Measurements from ENCODE around the gene MKRN3. TPM values are rescaled to one million over a fixed set of nuclear protein-coding genes. Genes with fewer than 3 reads are reported as not detected.

MKRN3 gene
- total RNA-seq, 3 donors from 2014 or later: 0.16 to 0.98 TPM; not detected in 1

DNA sequence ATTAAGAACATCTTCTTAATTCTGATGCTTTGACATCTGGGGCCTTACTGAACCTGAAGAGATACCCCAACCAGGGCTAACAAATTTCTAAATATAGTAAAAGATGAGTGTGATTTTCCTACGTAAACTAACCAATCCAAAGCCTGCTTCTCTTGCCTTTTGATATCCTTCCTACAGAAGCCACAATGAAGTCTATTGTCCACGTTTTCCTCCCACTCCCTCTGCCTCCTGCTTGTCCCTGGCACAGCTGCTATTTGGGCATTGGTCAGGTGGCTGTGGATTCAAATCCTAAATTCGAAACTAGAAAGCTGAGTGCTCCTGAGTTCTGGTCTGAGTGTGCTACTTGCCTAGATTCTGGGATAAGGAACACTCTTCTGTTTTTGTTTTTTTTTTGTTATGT, 17.4 kb upstream of the MKRN3 start:
- DNase-seq (ENCODE audit: low spot score in 2 of 2): no peak
- intact Hi-C loops (cut with DNase I; ENCODE audit: low total_unique reads): no loop called here
- Histone ChIP-seq H3K9me3 (no peaks in the 10 kb centered on the region), H3K27me3 (no peaks in the 10 kb centered on the region), H3K4me1 (no peaks in the 10 kb centered on the region), H3K4me3 (no peak overlapping the region), H3K36me3 (no peaks in the 10 kb centered on the region), H3K27ac (no peak overlapping the region)
- TF ChIP-seq POLR2AphosphoS5 (IDR thresholded peaks at IDR 0.05) (no peak), POLR2A (IDR thresholded peaks at IDR 0.05) (no peak)
- TF ChIP-seq, protein P1, sequence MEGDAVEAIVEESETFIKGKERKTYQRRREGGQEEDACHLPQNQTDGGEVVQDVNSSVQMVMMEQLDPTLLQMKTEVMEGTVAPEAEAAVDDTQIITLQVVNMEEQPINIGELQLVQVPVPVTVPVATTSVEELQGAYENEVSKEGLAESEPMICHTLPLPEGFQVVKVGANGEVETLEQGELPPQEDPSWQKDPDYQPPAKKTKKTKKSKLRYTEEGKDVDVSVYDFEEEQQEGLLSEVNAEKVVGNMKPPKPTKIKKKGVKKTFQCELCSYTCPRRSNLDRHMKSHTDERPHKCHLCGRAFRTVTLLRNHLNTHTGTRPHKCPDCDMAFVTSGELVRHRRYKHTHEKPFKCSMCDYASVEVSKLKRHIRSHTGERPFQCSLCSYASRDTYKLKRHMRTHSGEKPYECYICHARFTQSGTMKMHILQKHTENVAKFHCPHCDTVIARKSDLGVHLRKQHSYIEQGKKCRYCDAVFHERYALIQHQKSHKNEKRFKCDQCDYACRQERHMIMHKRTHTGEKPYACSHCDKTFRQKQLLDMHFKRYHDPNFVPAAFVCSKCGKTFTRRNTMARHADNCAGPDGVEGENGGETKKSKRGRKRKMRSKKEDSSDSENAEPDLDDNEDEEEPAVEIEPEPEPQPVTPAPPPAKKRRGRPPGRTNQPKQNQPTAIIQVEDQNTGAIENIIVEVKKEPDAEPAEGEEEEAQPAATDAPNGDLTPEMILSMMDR (IDR thresholded peaks at IDR 0.05): no peak

DNA sequence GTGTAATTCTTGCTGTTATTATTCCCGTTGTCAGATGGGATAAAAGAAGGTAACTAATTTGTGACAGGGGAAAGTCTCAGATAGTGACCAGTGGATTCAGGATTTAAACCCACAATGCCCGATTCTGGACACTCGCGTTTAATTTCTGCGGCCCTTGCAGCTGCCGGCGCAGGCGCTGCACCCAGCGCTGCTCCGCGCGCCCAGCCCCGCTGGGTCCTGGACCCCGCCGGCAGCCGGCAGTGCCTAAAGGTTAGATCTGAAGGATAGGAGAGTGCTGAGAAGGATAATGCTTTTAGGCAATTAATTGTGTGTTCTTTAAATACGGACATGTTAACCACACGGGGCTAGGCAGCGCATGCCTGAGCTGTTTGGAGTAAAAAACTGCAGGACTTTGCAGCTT, 3.6 kb upstream of the MKRN3 start:
- TF ChIP-seq, protein P1 (IDR thresholded peaks at IDR 0.05): no peak
- TF ChIP-seq POLR2AphosphoS5 (IDR thresholded peaks at IDR 0.05) (no peak), POLR2A (IDR thresholded peaks at IDR 0.05) (no peak)
- Histone ChIP-seq H3K4me1 (no peaks in the 10 kb centered on the region), H3K36me3 (no peaks in the 10 kb centered on the region), H3K27ac (no peak overlapping the region), H3K4me3 (no peak overlapping the region), H3K9me3 (peaks cover 8 to 15% of the 10 kb centered on the region in 2 donors), H3K27me3 (peaks cover 0 to 9% of the 10 kb centered on the region in 2 donors)
- DNase-seq (ENCODE audit: low spot score in 2 of 2): no peak
- intact Hi-C loops (cut with DNase I; ENCODE audit: low total_unique reads): loop anchor here (5.0 kb wide), 1 partner anchor 385 kb away; no protein-coding TSS in a partner anchor

DNA sequence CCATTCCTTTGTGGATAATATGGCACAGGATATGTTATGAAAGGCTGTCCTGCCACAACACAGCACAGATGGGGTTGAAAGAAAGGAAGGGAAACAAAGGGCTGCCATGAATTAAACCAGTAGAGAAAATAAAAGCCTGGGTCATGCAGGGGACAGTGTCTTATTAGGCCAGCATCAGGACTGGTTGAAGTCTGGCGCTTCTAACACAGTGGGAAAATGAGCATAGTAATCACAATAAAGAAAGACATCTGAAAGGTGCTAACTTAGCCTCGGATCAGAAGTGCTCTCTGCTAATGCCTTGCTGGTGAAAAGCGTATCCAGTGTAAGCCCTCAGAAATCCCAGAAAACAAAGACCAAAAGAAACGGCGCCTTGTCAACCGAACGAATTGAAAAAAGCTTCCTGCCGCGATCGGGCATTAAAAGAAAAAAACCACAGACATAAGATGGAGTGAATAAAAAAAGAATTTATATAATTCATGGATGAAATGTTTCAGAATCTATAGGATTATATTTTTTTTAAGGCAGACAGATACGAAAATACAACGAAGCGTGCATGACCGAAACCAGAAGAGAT, 566 bp upstream of the MKRN3 start:
- no peak overlapping the region for H3K27ac ChIP-seq
- peaks cover 8 to 16% of the 10 kb centered on the region in 2 donors for H3K9me3 ChIP-seq
- no peak overlapping the region for H3K4me3 ChIP-seq
- no peaks in the 10 kb centered on the region for H3K4me1 ChIP-seq
- intact Hi-C loops (cut with DNase I; ENCODE audit: low total_unique reads): loop anchor here (5.0 kb wide), 1 partner anchor 382 kb away; no protein-coding TSS in a partner anchor
- H3K36me3 ChIP-seq: no peaks in the 10 kb centered on the region
- no peak for DNase-seq (ENCODE audit: low spot score in 2 of 2)
- peaks cover 0 to 9% of the 10 kb centered on the region in 2 donors for H3K27me3 ChIP-seq
- TF ChIP-seq POLR2A (IDR thresholded peaks at IDR 0.05): no peak
- TF ChIP-seq, protein P1 (IDR thresholded peaks at IDR 0.05): no peak

DNA sequence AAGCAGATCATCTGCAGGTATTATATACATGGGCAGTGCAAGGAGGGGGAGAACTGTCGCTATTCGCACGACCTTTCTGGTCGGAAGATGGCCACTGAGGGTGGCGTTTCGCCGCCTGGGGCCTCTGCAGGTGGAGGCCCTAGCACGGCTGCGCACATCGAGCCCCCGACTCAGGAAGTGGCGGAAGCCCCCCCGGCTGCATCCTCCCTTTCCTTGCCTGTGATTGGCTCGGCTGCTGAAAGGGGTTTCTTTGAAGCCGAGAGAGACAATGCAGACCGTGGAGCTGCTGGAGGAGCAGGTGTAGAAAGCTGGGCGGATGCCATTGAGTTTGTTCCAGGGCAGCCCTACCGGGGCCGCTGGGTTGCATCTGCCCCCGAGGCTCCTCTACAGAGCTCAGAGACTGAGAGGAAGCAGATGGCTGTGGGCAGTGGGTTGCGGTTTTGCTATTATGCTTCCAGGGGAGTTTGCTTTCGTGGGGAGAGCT, 639 bp downstream of the MKRN3 start:
- Histone ChIP-seq H3K4me1 (no peaks in the 10 kb centered on the region), H3K27me3 (peaks cover 0 to 9% of the 10 kb centered on the region in 2 donors), H3K4me3 (peak overlapping the region in 1 of 3 donors; percentile 44), H3K27ac (no peak overlapping the region), H3K9me3 (peaks cover 8 to 16% of the 10 kb centered on the region in 2 donors), H3K36me3 (no peaks in the 10 kb centered on the region)
- DNase-seq (ENCODE audit: low spot score in 2 of 2): no peak
- TF ChIP-seq, protein P1 (IDR thresholded peaks at IDR 0.05): no peak
- no peak for TF ChIP-seq POLR2A (IDR thresholded peaks at IDR 0.05)
- TF ChIP-seq POLR2AphosphoS5 (IDR thresholded peaks at IDR 0.05): no peak
- intact Hi-C loops (cut with DNase I; ENCODE audit: low total_unique reads): no loop called here

DNA sequence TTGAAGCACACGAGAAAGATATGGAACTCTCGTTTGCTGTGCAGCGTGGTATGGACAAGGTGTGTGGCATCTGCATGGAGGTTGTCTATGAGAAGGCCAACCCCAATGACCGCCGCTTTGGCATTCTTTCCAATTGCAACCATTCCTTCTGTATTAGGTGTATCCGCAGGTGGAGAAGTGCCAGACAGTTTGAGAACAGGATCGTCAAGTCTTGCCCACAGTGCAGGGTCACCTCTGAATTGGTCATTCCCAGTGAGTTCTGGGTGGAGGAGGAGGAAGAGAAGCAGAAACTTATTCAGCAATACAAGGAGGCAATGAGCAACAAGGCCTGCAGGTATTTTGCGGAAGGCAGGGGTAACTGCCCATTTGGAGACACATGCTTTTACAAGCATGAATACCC, 1.2 kb downstream of the MKRN3 start:
- Histone ChIP-seq H3K36me3 (no peaks in the 10 kb centered on the region), H3K27ac (no peak overlapping the region), H3K4me1 (no peaks in the 10 kb centered on the region), H3K4me3 (no peak overlapping the region), H3K27me3 (peaks cover 0 to 9% of the 10 kb centered on the region in 2 donors), H3K9me3 (peaks cover 8 to 16% of the 10 kb centered on the region in 2 donors)
- TF ChIP-seq POLR2A (IDR thresholded peaks at IDR 0.05) (no peak), POLR2AphosphoS5 (IDR thresholded peaks at IDR 0.05) (no peak)
- TF ChIP-seq, protein P1 (IDR thresholded peaks at IDR 0.05): no peak
- DNase-seq (ENCODE audit: low spot score in 2 of 2): no peak
- intact Hi-C loops (cut with DNase I; ENCODE audit: low total_unique reads): no loop called here

All from breast epithelium (tissue), 4 donors.